NCI-H2081 treated with DMSO at 0.1 percent for 48 hours (cell line): ENCODE results near the gene ICAM1.

Experiments used
- DNase-seq: peaks from one replicate; lab custom pipeline; 2025; lab: John Stamatoyannopoulos, UW

Gene ICAM1

GRCh38 chr19:10293637-10294367 lies 22.9 kb downstream of the ICAM1 start:
- DNase-seq = no peak

GRCh38 chr19:10294368-10294697 lies 23.4 kb downstream of the ICAM1 start:
- no peak for DNase-seq

GRCh38 chr19:10295305-10295846 lies 24.5 kb downstream of the ICAM1 start:
- no peak for DNase-seq

- no peak for DNase-seq
Measured at GRCh38 chr19:10295847-10296591, 25.1 kb downstream of the ICAM1 start.

- DNase-seq = no peak
Measured at GRCh38 chr19:10299545-10300458, 28.9 kb downstream of the ICAM1 start.

GRCh38 chr19:10305139-10305806 lies 34.4 kb downstream of the ICAM1 start:
- no peak for DNase-seq

- no peak for DNase-seq
Measured at GRCh38 chr19:10306327-10306726, 35.4 kb downstream of the ICAM1 start.

GRCh38 chr19:10309423-10309822 lies 38.5 kb downstream of the ICAM1 start, which contains the start of gene ZGLP1:
Gene ZGLP1 (minus strand): TSS chr19:10309815.
- DNase-seq = no peak

- peak; percentile 83 for DNase-seq
Measured at GRCh38 chr19:10315335-10316214, 44.7 kb downstream of the ICAM1 start, which contains the start of gene FDX2. Gene FDX2 (minus strand): TSS chr19:10316015. CDS start chr19:10315996, 19 bp downstream.

GRCh38 chr19:10316229-10317044 lies 45.5 kb downstream of the ICAM1 start:
- DNase-seq = no peak

GRCh38 chr19:10317045-10317856 lies 46.3 kb downstream of the ICAM1 start:
- DNase-seq = no peak

GRCh38 chr19:10317857-10318462 lies 47.0 kb downstream of the ICAM1 start:
- DNase-seq = no peak

GRCh38 chr19:10318807-10319682 lies 48.1 kb downstream of the ICAM1 start:
- DNase-seq = no peak

- no peak for DNase-seq
Measured at GRCh38 chr19:10320602-10321416, 49.9 kb downstream of the ICAM1 start.

- no peak for DNase-seq
Measured at GRCh38 chr19:10321417-10321797, 50.5 kb downstream of the ICAM1 start.
